ENCODE results near the gene NFATC3. TPM values are rescaled to one million over a fixed set of nuclear protein-coding genes. Genes with fewer than 3 reads are reported as not detected.

Gene NFATC3
- total RNA-seq, 2 donors from 2014 or later: 51.1 to 56.7 TPM

DNA sequence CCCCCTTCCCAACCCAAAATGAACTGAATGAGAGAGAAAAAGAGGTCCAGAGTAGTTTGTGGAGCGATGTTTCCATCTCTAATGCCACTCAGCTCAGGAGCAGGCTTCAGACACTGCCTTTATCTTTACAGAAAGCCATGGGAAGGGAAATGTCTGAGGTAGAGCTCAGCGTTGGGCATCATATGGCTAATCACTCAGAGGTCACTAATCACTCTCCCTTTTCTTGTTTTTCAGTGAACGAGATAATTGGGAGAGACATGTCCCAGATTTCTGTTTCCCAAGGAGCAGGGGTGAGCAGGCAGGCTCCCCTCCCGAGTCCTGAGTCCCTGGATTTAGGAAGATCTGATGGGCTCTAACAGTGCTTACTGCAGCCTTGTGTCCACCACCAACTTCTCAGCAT, 140.9 kb downstream of the NFATC3 start:
- Histone ChIP-seq H3K9me3 (no peaks in the 10 kb centered on the region), H3K27me3 (replicated peaks; ENCODE audit: insufficient read depth) (no peaks in the 10 kb centered on the region), H3K4me1 (ENCODE audit: control insufficient read depth in 1 of 2, low read depth in 2 of 2) (peaks cover 0 to 15% of the 10 kb centered on the region in 2 donors), H3K4me3 (no peak overlapping the region), H3K27ac (no peak overlapping the region), H3K36me3 (no peaks in the 10 kb centered on the region)
- TF ChIP-seq, protein P1, sequence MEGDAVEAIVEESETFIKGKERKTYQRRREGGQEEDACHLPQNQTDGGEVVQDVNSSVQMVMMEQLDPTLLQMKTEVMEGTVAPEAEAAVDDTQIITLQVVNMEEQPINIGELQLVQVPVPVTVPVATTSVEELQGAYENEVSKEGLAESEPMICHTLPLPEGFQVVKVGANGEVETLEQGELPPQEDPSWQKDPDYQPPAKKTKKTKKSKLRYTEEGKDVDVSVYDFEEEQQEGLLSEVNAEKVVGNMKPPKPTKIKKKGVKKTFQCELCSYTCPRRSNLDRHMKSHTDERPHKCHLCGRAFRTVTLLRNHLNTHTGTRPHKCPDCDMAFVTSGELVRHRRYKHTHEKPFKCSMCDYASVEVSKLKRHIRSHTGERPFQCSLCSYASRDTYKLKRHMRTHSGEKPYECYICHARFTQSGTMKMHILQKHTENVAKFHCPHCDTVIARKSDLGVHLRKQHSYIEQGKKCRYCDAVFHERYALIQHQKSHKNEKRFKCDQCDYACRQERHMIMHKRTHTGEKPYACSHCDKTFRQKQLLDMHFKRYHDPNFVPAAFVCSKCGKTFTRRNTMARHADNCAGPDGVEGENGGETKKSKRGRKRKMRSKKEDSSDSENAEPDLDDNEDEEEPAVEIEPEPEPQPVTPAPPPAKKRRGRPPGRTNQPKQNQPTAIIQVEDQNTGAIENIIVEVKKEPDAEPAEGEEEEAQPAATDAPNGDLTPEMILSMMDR (IDR thresholded peaks at IDR 0.05): no peak
- ATAC-seq (ENCODE audit: insufficient number of reproducible peaks, low FRiP score, low read depth) (no peak), DNase-seq (ENCODE audit: low spot score) (no peak)

DNA sequence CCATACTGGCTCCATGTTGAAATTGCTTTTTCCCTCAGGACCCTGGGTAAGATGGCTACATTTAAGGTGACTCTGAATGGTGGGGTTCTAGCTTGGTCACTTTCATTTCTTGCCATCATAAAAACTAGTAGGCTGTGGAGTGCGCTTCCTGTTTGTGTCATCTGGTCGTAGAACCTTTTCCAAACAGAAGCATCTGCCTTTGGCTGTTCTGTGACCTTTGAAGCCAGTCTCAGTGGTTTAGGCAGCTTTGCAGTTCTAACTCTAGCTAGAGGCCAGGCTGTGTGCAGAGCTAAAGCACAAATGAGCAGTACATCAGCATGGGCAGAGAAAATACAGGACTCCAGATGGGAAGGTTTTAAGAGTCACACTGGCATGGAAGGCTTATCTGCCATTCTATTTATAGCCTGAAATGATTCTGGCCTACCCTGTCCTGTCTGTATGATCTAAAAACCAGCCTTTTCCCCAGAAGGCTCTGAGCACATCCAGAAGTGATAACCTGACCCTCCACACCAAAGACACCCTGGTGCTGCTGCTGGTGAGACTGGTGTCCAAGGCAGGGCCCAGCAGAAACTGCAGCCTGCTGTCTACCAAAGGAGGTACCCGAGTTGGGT, 142.1 kb downstream of the NFATC3 start:
- no peaks in the 10 kb centered on the region for H3K9me3 ChIP-seq
- TF ChIP-seq, protein P1 (IDR thresholded peaks at IDR 0.05): no peak
- no peak for DNase-seq (ENCODE audit: low spot score)
- no peaks in the 10 kb centered on the region for H3K27me3 ChIP-seq (replicated peaks; ENCODE audit: insufficient read depth)
- H3K36me3 ChIP-seq: no peaks in the 10 kb centered on the region
- no peak overlapping the region for H3K27ac ChIP-seq
- no peak for ATAC-seq (ENCODE audit: insufficient number of reproducible peaks, low FRiP score, low read depth)
- peaks cover 0 to 15% of the 10 kb centered on the region in 2 donors for H3K4me1 ChIP-seq (ENCODE audit: control insufficient read depth in 1 of 2, low read depth in 2 of 2)
- H3K4me3 ChIP-seq: no peak overlapping the region

DNA sequence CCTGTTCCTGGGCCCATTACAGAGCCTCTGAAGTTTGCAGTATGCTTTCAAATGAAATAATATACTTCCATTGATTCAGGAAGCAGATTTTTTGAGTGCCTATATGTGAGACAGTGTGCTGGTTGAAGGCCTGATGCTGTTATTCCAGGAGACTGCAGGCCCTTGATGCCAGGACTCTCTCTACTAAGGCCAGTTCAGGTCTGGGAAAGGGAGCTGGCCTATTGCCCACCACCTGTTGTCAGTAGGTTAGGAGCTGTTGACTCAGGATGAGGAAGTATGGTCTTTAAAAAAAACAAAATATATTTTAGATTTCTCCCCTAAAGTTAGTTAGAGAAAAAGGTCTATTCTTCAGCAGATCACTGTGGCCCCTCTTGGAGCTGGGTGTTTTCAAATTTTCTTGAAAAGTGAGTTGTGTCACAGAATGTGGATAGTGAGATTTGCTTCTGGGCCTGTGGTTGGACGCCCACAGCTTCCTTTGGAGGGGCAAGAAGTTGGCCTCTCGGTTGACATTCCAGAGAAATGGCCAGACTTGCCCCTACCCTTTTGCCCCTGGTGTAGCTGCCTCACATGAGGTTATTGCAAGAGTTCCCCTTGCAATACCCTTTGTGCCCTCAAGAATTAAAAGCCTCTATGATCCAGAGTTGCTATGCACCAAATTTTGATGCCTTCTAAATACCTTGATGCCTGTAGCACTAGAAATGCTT, 142.8 kb downstream of the NFATC3 start:
- Histone ChIP-seq H3K27ac (no peak overlapping the region), H3K27me3 (replicated peaks; ENCODE audit: insufficient read depth) (no peaks in the 10 kb centered on the region), H3K4me3 (no peak overlapping the region), H3K36me3 (no peaks in the 10 kb centered on the region), H3K9me3 (no peaks in the 10 kb centered on the region), H3K4me1 (ENCODE audit: control insufficient read depth in 1 of 2, low read depth in 2 of 2) (peaks cover 0 to 15% of the 10 kb centered on the region in 2 donors)
- no peak for ATAC-seq (ENCODE audit: insufficient number of reproducible peaks, low FRiP score, low read depth)
- no peak for DNase-seq (ENCODE audit: low spot score)
- TF ChIP-seq, protein P1 (IDR thresholded peaks at IDR 0.05): no peak

DNA sequence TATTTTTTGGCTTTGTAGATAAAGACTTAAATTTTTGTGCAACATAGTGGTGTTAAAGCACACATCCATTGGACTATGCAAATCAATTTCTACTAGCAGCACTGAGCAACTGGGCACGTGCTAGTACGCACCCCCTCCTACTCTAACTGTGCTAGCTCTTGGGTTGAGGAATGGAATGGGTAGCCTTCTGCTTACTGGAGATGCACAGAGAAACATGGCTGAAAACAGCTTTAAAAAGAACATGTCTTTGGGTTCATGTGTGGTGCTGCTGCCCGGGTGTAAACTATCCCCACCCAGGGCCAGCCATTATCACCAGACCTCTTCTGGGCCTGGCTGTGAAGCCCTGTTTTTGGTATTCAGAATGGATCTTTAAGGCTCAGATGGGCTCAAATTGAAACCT, 143.5 kb downstream of the NFATC3 start:
- Histone ChIP-seq H3K4me3 (no peak overlapping the region), H3K36me3 (no peaks in the 10 kb centered on the region), H3K27me3 (replicated peaks; ENCODE audit: insufficient read depth) (no peaks in the 10 kb centered on the region), H3K9me3 (no peaks in the 10 kb centered on the region), H3K27ac (no peak overlapping the region), H3K4me1 (ENCODE audit: control insufficient read depth in 1 of 2, low read depth in 2 of 2) (peaks cover 0 to 15% of the 10 kb centered on the region in 2 donors)
- DNase-seq (ENCODE audit: low spot score) (no peak), ATAC-seq (ENCODE audit: insufficient number of reproducible peaks, low FRiP score, low read depth) (no peak)
- TF ChIP-seq, protein P1 (IDR thresholded peaks at IDR 0.05): no peak

DNA sequence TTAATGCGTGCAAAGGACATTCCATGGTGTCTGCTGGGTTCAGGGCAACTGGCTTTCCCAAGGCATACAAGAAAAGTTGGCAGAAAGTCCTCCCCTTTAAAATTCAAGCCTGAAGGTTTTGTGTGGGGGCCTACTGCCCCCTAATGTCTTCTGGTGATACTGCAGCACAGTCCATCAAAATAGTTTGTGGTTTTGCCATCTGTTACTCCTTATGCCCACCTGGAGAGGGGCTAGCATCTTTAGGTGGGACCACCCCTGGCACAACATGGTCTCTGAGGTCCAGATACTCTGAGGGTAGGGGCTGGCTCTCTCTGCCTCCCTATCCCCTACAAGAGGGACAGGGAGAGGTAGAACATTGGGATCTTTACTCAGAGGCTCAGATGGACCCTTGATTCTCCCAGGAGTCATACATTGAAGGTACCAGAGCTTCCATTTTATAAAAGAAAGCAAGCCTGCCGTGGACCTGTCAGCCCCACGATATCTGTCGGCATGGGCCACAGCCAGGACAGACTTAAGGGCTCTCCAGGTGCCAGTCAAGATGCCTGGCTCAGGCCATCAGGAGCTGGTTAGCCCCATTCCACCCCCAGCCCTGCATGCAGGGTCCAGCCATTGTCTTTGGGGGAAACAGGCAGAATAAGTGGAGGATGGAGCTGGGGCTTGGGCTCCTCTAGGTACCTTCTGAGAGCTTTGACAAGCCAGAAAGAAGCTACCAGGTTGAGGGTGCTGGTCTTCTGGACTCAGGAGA, 144.4 kb downstream of the NFATC3 start:
- Histone ChIP-seq H3K27ac (no peak overlapping the region), H3K9me3 (no peaks in the 10 kb centered on the region), H3K4me1 (ENCODE audit: control insufficient read depth in 1 of 2, low read depth in 2 of 2) (peaks cover 0 to 15% of the 10 kb centered on the region in 2 donors), H3K36me3 (no peaks in the 10 kb centered on the region), H3K4me3 (no peak overlapping the region), H3K27me3 (replicated peaks; ENCODE audit: insufficient read depth) (no peaks in the 10 kb centered on the region)
- TF ChIP-seq, protein P1 (IDR thresholded peaks at IDR 0.05): peak; percentile 90
- peak; percentile 57 for ATAC-seq (ENCODE audit: insufficient number of reproducible peaks, low FRiP score, low read depth)
- no peak for DNase-seq (ENCODE audit: low spot score)

Data from thoracic aorta (tissue), 2 donors.